Liver (tissue), 3 donors: ENCODE results near the gene DNPH1.

Source experiments
- CTCF ChIP-seq: fragments of 150-350 bp; IDR thresholded peaks from 2 replicates; pipeline ENCODE4 v1.5.1; 2017; ENCODE audit warnings: improper control_type of control experiment, low read depth, low read length; ENCODE audit not compliant: missing input control
- FOXA1 ChIP-seq: IDR thresholded peaks from 2 replicates; pipeline ENCODE4 v1.6.1; 2016; ENCODE audit warnings: antibody characterized with exemption
- HNF4A ChIP-seq, 2 donors: conservative IDR thresholded peaks; 2 replicates each; pipeline ENCODE4 v1.6.1; 2016; ENCODE audit warnings: antibody characterized with exemption in 2 of 2, mild to moderate bottlenecking in 2 of 2
- JUND ChIP-seq, 2 donors: IDR thresholded peaks; 2 replicates each; pipeline ENCODE4 v1.6.1; 2016; ENCODE audit warnings: antibody characterized with exemption in 2 of 2
- NR2F2 ChIP-seq: IDR thresholded peaks from 2 replicates; pipeline ENCODE4 v1.6.1; 2016; ENCODE audit warnings: antibody characterized with exemption
- RAD21 ChIP-seq, 2 donors: IDR thresholded peaks; 2 replicates each; pipeline ENCODE4 v1.6.1; 2016; ENCODE audit warnings: antibody characterized with exemption in 2 of 2, mild to moderate bottlenecking in 2 of 2
- REST ChIP-seq: IDR thresholded peaks from 2 replicates; pipeline ENCODE4 v1.6.1; 2016; ENCODE audit warnings: antibody characterized with exemption, mild to moderate bottlenecking
- RXRA ChIP-seq, 2 donors: IDR thresholded peaks; 2 replicates each; pipeline ENCODE4 v1.6.1; 2017 to 2018; ENCODE audit warnings: antibody characterized with exemption in 2 of 2, mild to moderate bottlenecking in 1 of 2
- SP1 ChIP-seq: IDR thresholded peaks from 2 replicates; pipeline ENCODE4 v1.6.1; 2018; ENCODE audit warnings: antibody characterized with exemption, mild to moderate bottlenecking
- TAF1 ChIP-seq: conservative IDR thresholded peaks from 2 replicates; pipeline ENCODE4 v1.6.1; 2016; ENCODE audit warnings: antibody characterized with exemption, mild to moderate bottlenecking
- YY1 ChIP-seq: IDR thresholded peaks from 2 replicates; pipeline ENCODE4 v1.6.1; 2016; ENCODE audit warnings: antibody characterized with exemption, mild to moderate bottlenecking
- donor health status: healthy.
- donor health status: healthy.

GRCh38 chr6:43178951-43179830 lies 50.1 kb downstream of the DNPH1 start:
- no peak for TF ChIP-seq CTCF
- no peak for TF ChIP-seq JUND (IDR thresholded peaks at IDR 0.05)
- TF ChIP-seq REST, result no peak
- no peak for TF ChIP-seq YY1
- TF ChIP-seq SP1, result no peak
- no peak for TF ChIP-seq NR2F2
- TF ChIP-seq TAF1, result no peak
- TF ChIP-seq RAD21 (IDR thresholded peaks at IDR 0.05), result no peak
- no peak for TF ChIP-seq HNF4A (conservative IDR thresholded peaks at IDR 0.05)
- TF ChIP-seq RXRA (IDR thresholded peaks at IDR 0.05), result no peak
- TF ChIP-seq FOXA1, result no peak
